Fibroblast of skin of right biceps (primary cell): ENCODE results near the gene SYNE4.

Source experiments
- DNase-seq: peaks from one replicate; pipeline ENCODE4 v3.0.0-alpha.2; 2013

The SYNE4 gene

GRCh38 chr19:36025541-36025940 lies 16.9 kb upstream of the SYNE4 start:
- DNase-seq = no peak

DNA sequence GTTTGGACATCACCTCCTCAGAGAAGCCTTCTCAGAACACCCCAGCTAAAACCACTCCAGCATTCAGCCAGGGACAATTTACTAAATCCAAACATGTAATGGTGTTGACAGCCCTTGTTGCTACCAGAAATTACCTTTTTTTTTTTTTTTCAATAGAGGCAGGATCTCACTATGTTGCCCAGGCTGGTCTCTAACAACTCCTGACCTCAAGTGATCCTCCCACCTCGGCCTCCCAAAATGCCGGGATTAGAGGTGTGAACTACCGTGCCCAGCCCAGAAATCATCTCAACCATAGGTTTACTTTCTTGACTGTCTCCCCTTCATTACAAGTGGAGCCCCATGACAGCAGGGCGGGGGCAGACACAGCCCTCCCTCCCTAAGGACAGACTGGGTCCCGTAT lies 14.8 kb upstream of the SYNE4 start:
- DNase-seq = no peak

GRCh38 chr19:36019061-36019670 lies 10.6 kb upstream of the SYNE4 start:
- no peak for DNase-seq

- peak; percentile 99 for DNase-seq
Observed at GRCh38 chr19:36014012-36014924, 5.7 kb upstream of the SYNE4 start, which contains the start of gene ALKBH6. Gene ALKBH6 (minus strand): TSS chr19:36014213. CDS start chr19:36013397, 816 bp downstream.

DNA sequence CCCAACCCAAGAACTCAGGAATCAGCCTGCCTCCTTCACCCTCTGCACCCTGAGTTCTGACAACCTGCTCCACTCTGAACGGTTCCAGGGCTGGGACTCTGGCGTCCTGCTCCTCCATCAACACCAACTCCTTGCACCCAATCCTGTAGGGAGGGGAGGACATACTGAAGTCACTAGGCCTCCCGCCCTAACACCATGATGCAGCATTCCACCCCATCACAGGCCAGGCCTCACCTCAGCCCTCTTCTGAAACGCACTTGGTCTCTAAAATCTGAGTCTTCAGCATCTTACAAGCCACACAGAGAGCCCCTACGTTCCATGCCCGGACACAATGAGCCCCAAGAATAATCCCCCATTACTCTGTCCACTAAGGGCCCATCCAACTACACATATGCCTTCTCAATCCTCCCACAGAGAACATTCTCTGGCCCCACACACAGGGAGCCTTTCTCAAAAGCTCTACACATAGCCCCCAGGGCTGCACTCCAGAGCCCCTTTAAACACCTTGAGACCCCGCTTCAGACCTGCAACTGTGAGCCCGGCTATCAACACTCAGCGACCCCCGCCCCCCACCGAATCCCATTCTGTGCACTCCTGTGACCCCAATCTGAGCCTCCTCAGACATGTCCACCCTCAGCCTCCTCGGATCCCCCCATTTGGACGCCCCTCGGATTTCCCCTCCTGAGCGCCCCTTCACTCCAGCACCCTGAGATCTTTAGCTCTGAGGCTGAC lies 4.8 kb upstream of the SYNE4 start:
- DNase-seq = no peak

GRCh38 chr19:36010402-36010801 lies 1.8 kb upstream of the SYNE4 start:
- DNase-seq = no peak

- no peak for DNase-seq
Observed at GRCh38 chr19:36009633-36010379, 1.2 kb upstream of the SYNE4 start.

DNA sequence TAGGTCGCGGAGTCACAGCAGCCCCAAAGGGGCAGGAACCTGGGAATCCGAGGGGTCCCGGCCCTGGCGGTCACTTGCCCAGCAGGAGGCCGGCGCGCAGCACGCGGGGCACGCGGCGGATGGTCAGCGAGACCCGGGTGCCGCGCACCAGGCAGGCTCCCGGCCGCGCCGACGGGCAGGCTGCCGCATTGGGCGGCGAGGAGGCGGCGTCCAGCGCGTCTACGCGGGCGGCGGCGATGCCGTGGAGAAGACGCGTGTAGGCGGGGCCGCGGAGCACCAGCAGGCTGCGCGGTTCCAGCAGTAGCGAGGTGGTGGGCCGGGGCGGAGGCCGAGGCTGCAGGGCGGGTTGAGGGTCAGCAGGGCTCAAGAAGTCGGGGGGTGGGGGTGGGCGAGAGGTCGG lies 607 bp upstream of the SYNE4 start:
- peak; percentile 51 for DNase-seq

DNA sequence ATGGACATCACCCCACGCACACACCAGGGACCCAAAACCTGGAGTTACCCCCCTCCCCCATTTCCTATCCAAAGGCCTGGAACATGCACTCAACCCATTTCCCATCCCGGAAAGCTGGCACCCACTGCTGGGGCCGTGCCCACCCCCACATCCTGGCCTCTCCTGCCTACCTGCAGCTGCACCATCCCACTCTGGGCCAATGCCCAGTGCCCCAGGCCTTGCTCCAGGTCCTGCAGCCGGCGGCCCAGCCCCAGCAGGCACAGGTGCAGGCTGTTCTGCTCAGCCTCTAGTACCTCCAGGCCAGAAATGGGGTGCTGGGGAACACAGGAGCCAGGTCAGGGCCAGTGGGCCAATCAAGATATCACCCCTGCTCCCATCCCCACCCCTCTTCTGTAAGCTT lies 1.7 kb downstream of the SYNE4 start:
- DNase-seq = no peak

DNA sequence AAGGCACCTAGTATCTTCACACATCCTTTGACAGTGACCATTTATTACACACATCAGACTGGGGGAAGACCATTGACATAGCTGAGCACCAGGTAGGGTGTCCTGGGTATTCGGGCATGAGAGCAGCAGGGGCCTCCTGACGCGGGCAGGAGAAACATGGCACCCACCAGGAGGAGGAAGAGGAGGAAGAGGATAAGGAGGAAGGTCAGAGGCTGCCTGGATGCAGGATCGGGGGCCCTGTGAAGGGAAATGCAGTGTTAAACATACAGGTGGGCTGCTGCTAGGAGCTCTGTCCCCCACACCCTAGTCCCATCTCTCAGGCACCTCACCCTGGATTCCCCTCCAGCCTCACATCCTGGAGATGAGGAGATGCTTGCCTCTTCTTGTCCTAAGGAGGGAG lies 5.3 kb downstream of the SYNE4 start:
- no peak for DNase-seq

DNA sequence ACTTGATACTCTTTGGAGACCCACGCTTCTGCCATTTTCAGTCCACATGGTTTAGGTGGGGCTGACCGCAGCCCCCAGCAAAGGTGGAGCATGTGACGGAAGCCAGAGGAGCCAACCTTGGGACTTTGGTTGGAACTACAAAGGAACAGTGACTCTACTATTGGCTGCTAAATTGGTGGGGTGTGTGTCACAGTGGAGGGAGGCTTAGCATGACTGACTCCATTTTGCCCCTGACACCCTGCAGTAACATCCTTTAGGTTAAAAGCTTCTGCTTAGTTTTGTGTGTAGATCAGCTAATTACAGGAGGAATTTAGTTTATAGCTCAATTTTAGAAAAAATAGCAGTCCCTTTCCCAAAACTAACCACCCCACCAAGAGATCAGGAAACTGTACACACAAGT lies 7.0 kb downstream of the SYNE4 start:
- DNase-seq = no peak

GRCh38 chr19:35996777-35997176 lies 11.8 kb downstream of the SYNE4 start:
- no peak for DNase-seq

- peak; percentile 91 for DNase-seq
Observed at GRCh38 chr19:35995048-35995993, 13.3 kb downstream of the SYNE4 start, which contains the start of gene SDHAF1. Gene SDHAF1 (plus strand): TSS chr19:35995188. CDS start chr19:35995275, 87 bp downstream.

- DNase-seq = no peak
Observed at GRCh38 chr19:35993923-35994598, 14.6 kb downstream of the SYNE4 start.

DNA sequence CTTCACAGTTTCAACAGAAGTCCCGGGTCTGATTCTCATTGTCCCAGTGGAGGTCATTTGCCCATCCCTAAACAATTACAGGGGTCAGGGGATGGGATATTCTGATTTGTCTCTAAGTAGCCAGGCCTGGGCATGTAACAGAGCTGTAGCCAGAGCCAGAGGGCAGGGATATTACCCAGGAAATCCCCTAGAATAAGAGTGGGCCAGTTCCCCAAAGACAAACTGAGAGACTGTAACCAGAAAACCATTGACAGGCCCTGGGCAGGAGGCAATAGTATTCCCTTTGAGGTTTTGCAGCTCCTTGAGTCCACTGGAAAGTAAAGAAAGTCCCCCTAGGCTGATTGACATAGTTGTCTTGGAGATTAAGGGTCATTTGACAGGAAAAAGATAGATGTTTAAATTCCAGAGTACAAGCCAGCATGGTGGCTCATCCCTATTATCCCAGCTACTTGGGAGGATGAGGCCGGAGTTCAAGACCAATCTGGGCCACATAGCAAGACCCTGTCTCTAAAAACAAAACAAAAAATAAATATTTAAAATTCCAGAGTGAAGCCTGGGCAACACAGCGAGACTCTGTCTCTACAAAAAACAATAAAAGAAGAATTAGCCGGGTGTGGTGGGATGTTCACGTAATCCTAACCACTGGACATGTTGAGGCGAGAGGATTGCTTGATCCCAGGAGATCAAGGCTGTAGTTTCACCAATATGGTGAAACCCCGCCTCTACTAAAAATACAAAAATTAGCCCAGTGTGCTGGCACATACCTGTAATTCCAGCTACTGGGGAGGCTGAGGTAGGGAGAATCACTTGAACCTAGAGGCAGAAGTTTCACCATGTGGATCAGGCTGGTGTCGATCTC lies 15.5 kb downstream of the SYNE4 start:
- DNase-seq = no peak

DNA sequence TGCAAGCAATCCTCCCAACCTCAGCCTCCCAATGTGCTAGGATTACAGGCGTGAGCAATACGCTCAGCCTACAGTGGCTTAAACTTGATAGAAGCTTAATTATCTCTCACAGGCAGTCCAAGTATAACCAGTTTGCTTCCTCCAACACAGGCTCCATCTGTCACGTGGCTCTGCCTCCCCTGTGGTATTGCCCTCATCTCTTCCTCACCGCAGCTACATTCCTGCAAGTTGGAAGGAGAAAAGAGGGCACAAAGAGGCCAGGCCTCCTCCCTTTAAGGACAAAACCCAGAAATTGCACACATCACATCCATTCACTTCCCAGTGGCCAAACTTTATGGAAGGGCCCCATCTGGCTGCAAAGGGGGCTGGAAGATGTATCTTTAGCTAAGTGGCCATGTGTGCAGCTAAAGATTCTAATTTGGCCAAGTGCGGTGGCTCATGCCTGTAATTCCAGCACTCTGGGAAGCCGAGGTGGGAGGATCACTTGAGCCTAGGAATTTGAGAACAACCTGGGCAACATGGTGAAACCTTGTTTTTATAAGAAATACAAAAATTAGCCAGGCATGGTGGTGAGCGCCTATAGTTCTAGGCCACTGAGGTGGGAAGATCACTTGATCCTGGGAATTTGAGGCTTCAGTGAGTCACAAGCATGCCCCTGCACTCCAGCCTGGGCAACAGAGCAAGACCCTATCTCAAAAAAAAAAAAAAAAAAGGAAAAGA lies 16.7 kb downstream of the SYNE4 start:
- DNase-seq = no peak

DNA sequence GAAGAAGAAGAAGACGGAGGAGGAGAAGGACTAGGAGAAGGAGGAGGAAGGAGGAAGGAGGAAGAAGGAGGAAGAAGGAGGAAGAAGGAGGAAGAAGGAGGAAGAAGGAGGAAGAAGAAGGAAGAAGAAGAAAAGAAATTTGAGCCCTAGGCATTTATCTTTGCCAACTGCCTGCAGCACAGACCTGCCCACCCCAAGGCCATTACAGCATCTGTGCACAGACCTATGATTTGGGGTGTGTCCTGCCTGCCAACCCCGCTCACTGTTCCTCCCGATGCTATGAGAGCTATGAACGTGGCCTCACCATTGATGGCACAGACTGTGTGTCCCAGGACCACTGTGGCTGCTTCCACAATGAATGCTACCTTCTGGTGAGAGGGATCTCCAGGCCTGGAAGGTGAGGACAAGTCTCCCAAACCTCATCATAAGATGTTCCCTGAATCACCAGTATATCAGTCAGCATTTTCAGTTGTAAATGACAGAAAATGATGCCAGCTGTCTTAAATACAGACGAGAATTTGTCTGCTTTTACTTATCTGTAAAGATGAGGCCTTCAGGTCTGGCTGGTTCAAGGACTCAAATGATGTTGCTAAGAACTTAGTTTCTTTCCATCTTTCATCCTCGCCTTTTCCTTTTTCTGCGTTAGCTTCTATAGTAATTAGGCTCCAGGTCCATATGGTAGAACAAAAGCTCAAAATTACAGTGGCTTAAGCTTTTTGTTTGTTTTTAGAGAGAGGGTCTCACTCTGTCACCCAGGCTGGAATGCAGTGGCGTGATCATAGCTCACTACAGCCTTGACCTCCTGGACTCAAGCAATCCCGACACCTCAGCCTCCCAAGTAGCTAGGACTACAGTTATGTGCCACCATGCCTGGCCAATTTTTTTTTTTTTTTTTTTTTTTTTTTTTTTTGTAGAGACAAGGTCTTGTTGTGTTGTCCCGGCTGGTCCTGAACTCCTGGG lies 17.6 kb downstream of the SYNE4 start:
- DNase-seq = no peak

- DNase-seq = no peak
Observed at GRCh38 chr19:35990156-35990555, 18.5 kb downstream of the SYNE4 start.
